Testis (tissue), 2 donors: ENCODE measurements around the gene DAPK3.
"Not testable (repeated sequence)": the region's sequence is repeated elsewhere in the genome, so short reads cannot be mapped to it uniquely, and the experiment has no call there.

Experiments used
- POLR2A ChIP-seq: fragments of 450-650 bp; IDR thresholded peaks from one replicate; pipeline ENCODE4 v1.6.1; 2017; ENCODE audit warnings: antibody characterized with exemption, mild to moderate bottlenecking, moderate library complexity
- TF ChIP-seq, protein P1 (sequence below), 3 experiments: fragments of 450-650 bp in 2 of 3; fragments of 200-600 bp in 1 of 3; sonication (generic) in 1 of 3; IDR thresholded peaks; one replicate each; pipeline ENCODE4 v1.5.1; 2016 to 2019; ENCODE audit warnings: antibody characterized with exemption in 3 of 3, mild to moderate bottlenecking in 2 of 3, moderate library complexity in 1 of 3

DNA sequence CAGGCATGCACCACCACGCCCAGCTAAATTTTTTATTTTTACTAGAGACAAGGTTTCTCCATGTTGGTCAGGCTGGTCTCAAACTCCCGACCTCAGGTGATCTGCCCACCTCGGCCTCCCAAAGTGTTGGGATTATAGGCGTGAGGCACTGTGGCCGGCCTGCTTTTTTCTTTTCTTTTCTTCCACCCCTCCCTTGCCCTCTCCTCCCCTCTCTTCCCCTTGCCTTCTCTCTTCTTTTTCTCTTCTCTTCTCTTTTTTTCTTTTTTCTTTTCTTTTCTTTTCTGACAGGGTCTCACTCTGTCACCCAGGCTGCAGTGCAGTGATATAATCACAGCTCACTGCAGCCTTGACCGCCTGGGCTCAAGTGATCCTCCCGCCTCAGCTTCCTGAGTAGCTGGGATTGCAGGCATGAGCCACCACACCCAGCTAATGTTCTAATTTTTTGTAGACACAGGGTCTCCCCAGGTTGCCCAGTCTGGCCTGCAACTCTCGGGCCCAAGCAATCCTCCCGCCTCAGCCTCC lies 18.1 kb downstream of the DAPK3 start:
- TF ChIP-seq, protein P1, sequence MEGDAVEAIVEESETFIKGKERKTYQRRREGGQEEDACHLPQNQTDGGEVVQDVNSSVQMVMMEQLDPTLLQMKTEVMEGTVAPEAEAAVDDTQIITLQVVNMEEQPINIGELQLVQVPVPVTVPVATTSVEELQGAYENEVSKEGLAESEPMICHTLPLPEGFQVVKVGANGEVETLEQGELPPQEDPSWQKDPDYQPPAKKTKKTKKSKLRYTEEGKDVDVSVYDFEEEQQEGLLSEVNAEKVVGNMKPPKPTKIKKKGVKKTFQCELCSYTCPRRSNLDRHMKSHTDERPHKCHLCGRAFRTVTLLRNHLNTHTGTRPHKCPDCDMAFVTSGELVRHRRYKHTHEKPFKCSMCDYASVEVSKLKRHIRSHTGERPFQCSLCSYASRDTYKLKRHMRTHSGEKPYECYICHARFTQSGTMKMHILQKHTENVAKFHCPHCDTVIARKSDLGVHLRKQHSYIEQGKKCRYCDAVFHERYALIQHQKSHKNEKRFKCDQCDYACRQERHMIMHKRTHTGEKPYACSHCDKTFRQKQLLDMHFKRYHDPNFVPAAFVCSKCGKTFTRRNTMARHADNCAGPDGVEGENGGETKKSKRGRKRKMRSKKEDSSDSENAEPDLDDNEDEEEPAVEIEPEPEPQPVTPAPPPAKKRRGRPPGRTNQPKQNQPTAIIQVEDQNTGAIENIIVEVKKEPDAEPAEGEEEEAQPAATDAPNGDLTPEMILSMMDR (IDR thresholded peaks at IDR 0.05), result not testable (repeated sequence)
- not testable (repeated sequence) for TF ChIP-seq POLR2A
